ELF-1 (cell line): ENCODE data around the gene SORD.

Experiments used
- DNase-seq: peaks from one replicate; pipeline ENCODE4 v3.0.0-alpha.2; 2016; ENCODE audit warnings: low read depth, low spot score

SORD gene

GRCh38 chr15:45116482-45117307 is 93.7 kb downstream of the SORD start:
- DNase-seq, result no peak

- DNase-seq, result no peak
Measured at GRCh38 chr15:45117308-45118130, 94.5 kb downstream of the SORD start.

- DNase-seq, result peak; percentile 96
Measured at GRCh38 chr15:45118131-45118588, 95.2 kb downstream of the SORD start.

- DNase-seq, result no peak
Measured at GRCh38 chr15:45118996-45119395, 96.0 kb downstream of the SORD start.

- no peak for DNase-seq
Measured at GRCh38 chr15:45120081-45120972, 97.3 kb downstream of the SORD start.

- no peak for DNase-seq
Measured at GRCh38 chr15:45121020-45121419, 98.0 kb downstream of the SORD start.

GRCh38 chr15:45121706-45122417 is 98.9 kb downstream of the SORD start:
- DNase-seq, result peak; percentile 11

GRCh38 chr15:45122719-45123118 is 99.7 kb downstream of the SORD start:
- DNase-seq, result no peak

GRCh38 chr15:45123397-45123796 is 100.4 kb downstream of the SORD start:
- DNase-seq, result no peak

GRCh38 chr15:45126535-45127158 is 103.7 kb downstream of the SORD start:
- no peak for DNase-seq
